ENCODE measurements around the gene UVRAG.

UVRAG gene

DNA sequence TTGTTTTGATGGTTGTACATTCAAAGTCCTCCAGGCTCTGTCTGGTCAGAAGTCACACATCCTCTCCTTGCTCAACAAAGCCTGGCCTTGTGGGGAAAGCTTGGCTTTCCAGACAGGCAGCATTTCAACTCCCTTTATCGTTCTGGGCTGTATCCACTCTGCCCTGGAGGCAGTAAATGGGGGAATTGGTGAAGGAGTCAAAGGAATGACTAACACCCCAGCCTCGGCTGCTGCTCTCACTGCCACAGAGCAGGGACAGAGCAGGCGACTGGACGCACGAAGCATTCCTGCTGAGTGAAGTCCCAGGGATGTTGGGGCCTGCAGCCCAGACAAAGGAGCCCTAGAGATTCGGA is 338.5 kb downstream of the UVRAG start:
- Histone ChIP-seq H2AK5ac (ENCODE audit: low read length) (no peak overlapping the region), H3K27ac (ENCODE audit: low read depth, low read length) (peak overlapping the region; percentile 24), H2BK5ac (ENCODE audit: low read length) (peak overlapping the region; percentile 41), H3K36me3 (ENCODE audit: control insufficient read depth, insufficient read depth, low read length) (no peaks in the 10 kb centered on the region), H3K4me3 (ENCODE audit: low read length) (no peak overlapping the region), H3K18ac (ENCODE audit: low read length) (no peak overlapping the region), H3K4ac (ENCODE audit: low read depth, low read length) (no peak overlapping the region), H3K23ac (ENCODE audit: low read length) (peak overlapping the region; percentile 80), H3K79me2 (ENCODE audit: control insufficient read depth, insufficient read depth, low read length) (no peaks in the 10 kb centered on the region), H3K79me1 (ENCODE audit: low read length) (no peaks in the 10 kb centered on the region), H4K5ac (ENCODE audit: low read length) (no peak overlapping the region), H3K56ac (ENCODE audit: low read length) (peak overlapping the region; percentile 81), H2BK15ac (replicated peaks; ENCODE audit: low read depth) (no peak overlapping the region), H3K4me1 (ENCODE audit: control insufficient read depth, low read depth, low read length) (peaks cover 12% of the 10 kb centered on the region), H3K4me2 (ENCODE audit: low read length) (no peak overlapping the region), H4K8ac (ENCODE audit: low read depth, low read length) (no peak overlapping the region), H3K9ac (ENCODE audit: low read length) (peak overlapping the region; percentile 42), H3K27me3 (ENCODE audit: insufficient read depth, low read length, poor library complexity) (no peaks in the 10 kb centered on the region), H2BK120ac (ENCODE audit: low read depth, low read length) (no peak overlapping the region)
- peak; percentile 88 for DNase-seq
- no CpG with 5 or more reads among the region's 6 CpGs for WGBS (ENCODE audit: extremely low coverage, insufficient coverage, low lambda C conversion rate)

DNA sequence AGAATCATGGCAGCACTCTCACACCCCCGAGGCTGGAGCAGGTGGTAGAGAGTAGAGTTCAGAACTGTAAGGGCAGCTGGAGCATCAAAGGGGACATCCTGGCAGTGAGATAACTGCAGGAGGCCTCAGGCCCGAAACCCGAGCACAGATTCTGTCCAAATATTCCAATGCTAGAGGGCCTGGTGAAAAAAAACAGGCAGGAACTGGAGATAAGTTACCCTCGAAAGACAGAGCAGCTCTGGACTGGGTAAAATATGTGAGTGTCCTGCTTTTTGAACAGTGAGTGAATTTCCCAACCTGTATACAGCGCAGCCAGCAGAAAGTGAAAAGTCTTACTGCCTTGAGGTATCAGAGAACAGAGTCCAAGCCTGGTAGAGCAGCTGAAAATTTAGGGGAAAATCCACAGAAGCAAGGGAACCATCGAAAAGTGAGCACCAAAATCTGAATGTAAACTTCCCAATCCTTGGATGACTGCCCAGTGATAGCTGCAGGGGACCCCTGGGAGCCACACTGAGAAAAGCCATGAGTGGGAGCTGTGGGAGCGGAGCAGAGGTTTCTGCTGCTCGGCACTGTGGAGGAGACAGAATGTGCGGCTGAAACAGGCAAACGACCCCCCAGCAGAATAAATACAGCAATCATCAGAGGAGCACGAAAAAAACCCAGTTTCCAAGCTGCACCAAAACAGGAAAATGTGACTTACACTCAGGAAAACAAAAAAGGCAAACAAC is 340.7 kb downstream of the UVRAG start:
- Histone ChIP-seq H3K18ac (ENCODE audit: low read length) (no peak overlapping the region), H4K8ac (ENCODE audit: low read depth, low read length) (no peak overlapping the region), H2BK5ac (ENCODE audit: low read length) (no peak overlapping the region), H3K36me3 (ENCODE audit: control insufficient read depth, insufficient read depth, low read length) (no peaks in the 10 kb centered on the region), H3K56ac (ENCODE audit: low read length) (no peak overlapping the region), H3K27me3 (ENCODE audit: insufficient read depth, low read length, poor library complexity) (no peaks in the 10 kb centered on the region), H2BK15ac (replicated peaks; ENCODE audit: low read depth) (no peak overlapping the region), H3K23ac (ENCODE audit: low read length) (no peak overlapping the region), H3K27ac (ENCODE audit: low read depth, low read length) (no peak overlapping the region), H3K9ac (ENCODE audit: low read length) (no peak overlapping the region), H2BK120ac (ENCODE audit: low read depth, low read length) (no peak overlapping the region), H3K79me1 (ENCODE audit: low read length) (no peaks in the 10 kb centered on the region), H2AK5ac (ENCODE audit: low read length) (no peak overlapping the region), H3K4ac (ENCODE audit: low read depth, low read length) (no peak overlapping the region), H3K79me2 (ENCODE audit: control insufficient read depth, insufficient read depth, low read length) (no peaks in the 10 kb centered on the region), H3K4me1 (ENCODE audit: control insufficient read depth, low read depth, low read length) (peaks cover 12% of the 10 kb centered on the region), H3K4me3 (ENCODE audit: low read length) (no peak overlapping the region), H4K5ac (ENCODE audit: low read length) (no peak overlapping the region), H3K4me2 (ENCODE audit: low read length) (no peak overlapping the region)
- WGBS (ENCODE audit: extremely low coverage, insufficient coverage, low lambda C conversion rate), result no CpG with 5 or more reads among the region's 11 CpGs
- no peak for DNase-seq

DNA sequence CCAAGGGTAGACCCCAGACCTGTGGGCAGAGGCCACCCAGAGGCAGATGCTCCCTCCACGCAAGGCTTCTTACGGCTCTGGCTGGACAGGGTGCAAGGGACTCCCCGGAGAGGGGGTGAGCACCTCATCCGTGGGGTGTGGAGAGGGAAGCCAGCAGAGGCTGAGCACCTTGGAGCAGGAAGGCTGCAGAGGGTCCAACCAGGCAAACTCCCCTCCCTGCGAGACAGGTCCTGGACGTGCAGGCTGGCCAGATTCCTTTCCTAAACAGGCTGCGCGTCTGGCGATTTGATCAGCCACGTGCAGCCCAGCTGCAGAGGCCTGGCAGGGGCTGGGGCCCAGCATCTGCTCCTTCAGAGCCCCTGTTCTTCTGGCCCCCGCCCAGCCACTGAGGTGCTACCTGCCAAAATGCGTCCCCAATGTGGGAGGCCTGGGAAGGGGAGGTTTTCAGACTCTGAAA is 342.0 kb downstream of the UVRAG start:
- no peak overlapping the region for H3K27ac ChIP-seq (ENCODE audit: low read depth, low read length)
- no peak overlapping the region for H2BK120ac ChIP-seq (ENCODE audit: low read depth, low read length)
- no peak overlapping the region for H3K4me2 ChIP-seq (ENCODE audit: low read length)
- no peaks in the 10 kb centered on the region for H3K79me2 ChIP-seq (ENCODE audit: control insufficient read depth, insufficient read depth, low read length)
- no peaks in the 10 kb centered on the region for H3K27me3 ChIP-seq (ENCODE audit: insufficient read depth, low read length, poor library complexity)
- no peak overlapping the region for H3K9ac ChIP-seq (ENCODE audit: low read length)
- no CpG with 5 or more reads among the region's 12 CpGs for WGBS (ENCODE audit: extremely low coverage, insufficient coverage, low lambda C conversion rate)
- no peak overlapping the region for H3K4me3 ChIP-seq (ENCODE audit: low read length)
- no peak for DNase-seq
- H4K5ac ChIP-seq (ENCODE audit: low read length), result no peak overlapping the region
- no peak overlapping the region for H3K18ac ChIP-seq (ENCODE audit: low read length)
- no peak overlapping the region for H3K23ac ChIP-seq (ENCODE audit: low read length)
- H3K4me1 ChIP-seq (ENCODE audit: control insufficient read depth, low read depth, low read length), result peaks cover 12% of the 10 kb centered on the region
- no peaks in the 10 kb centered on the region for H3K36me3 ChIP-seq (ENCODE audit: control insufficient read depth, insufficient read depth, low read length)
- no peak overlapping the region for H2AK5ac ChIP-seq (ENCODE audit: low read length)
- H3K79me1 ChIP-seq (ENCODE audit: low read length), result no peaks in the 10 kb centered on the region
- H4K8ac ChIP-seq (ENCODE audit: low read depth, low read length), result no peak overlapping the region
- H2BK15ac ChIP-seq (replicated peaks; ENCODE audit: low read depth), result no peak overlapping the region
- H3K56ac ChIP-seq (ENCODE audit: low read length), result no peak overlapping the region
- no peak overlapping the region for H2BK5ac ChIP-seq (ENCODE audit: low read length)
- H3K4ac ChIP-seq (ENCODE audit: low read depth, low read length), result no peak overlapping the region

DNA sequence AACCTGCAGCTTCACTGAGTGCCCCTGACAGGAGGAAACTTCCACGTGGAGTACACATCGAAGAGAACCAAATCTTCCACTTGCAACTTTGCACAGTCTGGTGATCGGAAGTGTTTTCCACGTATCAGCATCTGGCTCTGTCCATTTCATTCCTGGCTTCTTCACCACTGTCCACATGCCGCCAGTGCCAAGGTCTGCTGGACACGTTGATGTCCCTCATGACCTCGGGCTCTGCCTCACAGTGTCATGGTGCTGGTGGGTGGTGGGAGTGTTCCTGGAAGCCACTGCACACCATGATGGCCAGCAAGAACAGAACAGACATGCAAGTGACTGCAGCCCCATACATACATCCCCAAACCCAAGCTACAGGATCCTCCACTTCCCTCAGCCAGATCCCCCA is 342.9 kb downstream of the UVRAG start:
- H3K36me3 ChIP-seq (ENCODE audit: control insufficient read depth, insufficient read depth, low read length), result no peaks in the 10 kb centered on the region
- H4K8ac ChIP-seq (ENCODE audit: low read depth, low read length), result no peak overlapping the region
- peaks cover 9% of the 10 kb centered on the region for H3K4me1 ChIP-seq (ENCODE audit: control insufficient read depth, low read depth, low read length)
- no peak overlapping the region for H2BK15ac ChIP-seq (replicated peaks; ENCODE audit: low read depth)
- DNase-seq, result no peak
- no peak overlapping the region for H3K4me3 ChIP-seq (ENCODE audit: low read length)
- no peak overlapping the region for H3K18ac ChIP-seq (ENCODE audit: low read length)
- H3K9ac ChIP-seq (ENCODE audit: low read length), result no peak overlapping the region
- H2BK5ac ChIP-seq (ENCODE audit: low read length), result no peak overlapping the region
- H3K27ac ChIP-seq (ENCODE audit: low read depth, low read length), result no peak overlapping the region
- no peak overlapping the region for H3K23ac ChIP-seq (ENCODE audit: low read length)
- no CpG with 5 or more reads among the region's 7 CpGs for WGBS (ENCODE audit: extremely low coverage, insufficient coverage, low lambda C conversion rate)
- no peak overlapping the region for H4K5ac ChIP-seq (ENCODE audit: low read length)
- no peak overlapping the region for H3K56ac ChIP-seq (ENCODE audit: low read length)
- no peaks in the 10 kb centered on the region for H3K79me1 ChIP-seq (ENCODE audit: low read length)
- no peak overlapping the region for H2BK120ac ChIP-seq (ENCODE audit: low read depth, low read length)
- no peaks in the 10 kb centered on the region for H3K27me3 ChIP-seq (ENCODE audit: insufficient read depth, low read length, poor library complexity)
- H2AK5ac ChIP-seq (ENCODE audit: low read length), result no peak overlapping the region
- no peak overlapping the region for H3K4ac ChIP-seq (ENCODE audit: low read depth, low read length)
- H3K79me2 ChIP-seq (ENCODE audit: control insufficient read depth, insufficient read depth, low read length), result no peaks in the 10 kb centered on the region
- no peak overlapping the region for H3K4me2 ChIP-seq (ENCODE audit: low read length)

DNA sequence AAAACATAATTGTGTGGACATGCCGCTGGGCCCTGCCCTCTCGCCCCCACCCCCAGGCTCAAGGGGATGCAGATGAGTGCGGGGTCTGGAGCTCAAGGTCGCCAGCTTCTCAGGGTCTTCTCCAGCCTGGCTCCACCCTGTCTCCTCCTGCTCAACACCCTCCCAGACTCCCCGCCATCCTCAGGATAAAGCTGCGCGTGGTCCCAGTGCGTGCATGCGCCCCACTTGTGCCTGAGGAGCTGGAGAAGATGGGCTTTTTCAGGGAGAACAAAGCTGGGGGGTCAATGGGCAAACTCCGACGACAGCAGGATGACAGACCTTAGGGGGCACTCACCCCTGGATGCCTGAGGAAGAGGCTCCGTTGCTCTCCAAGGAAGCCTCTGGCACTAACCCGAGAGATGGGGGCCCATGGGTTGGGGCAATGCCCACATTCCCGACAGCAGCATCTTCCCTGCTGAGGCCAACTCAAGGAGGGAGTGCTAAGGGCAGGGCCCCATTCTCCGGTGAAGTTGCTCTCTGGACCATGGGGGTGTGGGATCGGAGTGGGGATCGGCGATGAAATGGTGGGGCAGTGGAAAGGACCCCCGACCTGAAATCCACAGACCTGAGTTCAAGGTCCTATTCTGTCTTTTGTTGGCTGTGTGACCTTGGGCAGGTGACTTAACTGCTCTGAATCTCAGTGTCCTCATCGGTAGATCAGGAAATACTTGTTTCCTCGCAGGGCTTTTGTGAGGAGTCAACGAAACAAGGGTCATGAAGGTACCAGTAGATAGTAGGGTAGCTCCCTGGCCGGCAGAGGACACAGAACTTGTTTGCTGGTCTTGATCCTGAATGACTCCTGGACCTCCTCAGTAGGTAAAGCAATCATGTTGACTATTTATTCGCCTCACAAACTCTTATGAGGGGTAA is 343.6 kb downstream of the UVRAG start:
- Histone ChIP-seq H3K9ac (ENCODE audit: low read length) (no peak overlapping the region), H3K79me2 (ENCODE audit: control insufficient read depth, insufficient read depth, low read length) (no peaks in the 10 kb centered on the region), H4K8ac (ENCODE audit: low read depth, low read length) (no peak overlapping the region), H3K4me1 (ENCODE audit: control insufficient read depth, low read depth, low read length) (peaks cover 2% of the 10 kb centered on the region), H3K18ac (ENCODE audit: low read length) (no peak overlapping the region), H2BK15ac (replicated peaks; ENCODE audit: low read depth) (no peak overlapping the region), H2BK5ac (ENCODE audit: low read length) (no peak overlapping the region), H3K23ac (ENCODE audit: low read length) (no peak overlapping the region), H3K4ac (ENCODE audit: low read depth, low read length) (no peak overlapping the region), H2AK5ac (ENCODE audit: low read length) (no peak overlapping the region), H2BK120ac (ENCODE audit: low read depth, low read length) (no peak overlapping the region), H3K27ac (ENCODE audit: low read depth, low read length) (no peak overlapping the region), H3K4me2 (ENCODE audit: low read length) (no peak overlapping the region), H3K56ac (ENCODE audit: low read length) (no peak overlapping the region), H3K4me3 (ENCODE audit: low read length) (no peak overlapping the region), H3K36me3 (ENCODE audit: control insufficient read depth, insufficient read depth, low read length) (no peaks in the 10 kb centered on the region), H3K27me3 (ENCODE audit: insufficient read depth, low read length, poor library complexity) (no peaks in the 10 kb centered on the region), H3K79me1 (ENCODE audit: low read length) (no peaks in the 10 kb centered on the region), H4K5ac (ENCODE audit: low read length) (no peak overlapping the region)
- no peak for DNase-seq
- WGBS (ENCODE audit: extremely low coverage, insufficient coverage, low lambda C conversion rate), result no CpG with 5 or more reads among the region's 24 CpGs
